ENCODE measurements around the gene FHAD1. TPM values are rescaled to one million over a fixed set of nuclear protein-coding genes. Genes with fewer than 3 reads are reported as not detected.
A peak's percentile ranks its signal among the peaks of the same experiment; 100 is the strongest.

Gene FHAD1
- total RNA-seq, 1 donor from 2014 or later: not detected

DNA sequence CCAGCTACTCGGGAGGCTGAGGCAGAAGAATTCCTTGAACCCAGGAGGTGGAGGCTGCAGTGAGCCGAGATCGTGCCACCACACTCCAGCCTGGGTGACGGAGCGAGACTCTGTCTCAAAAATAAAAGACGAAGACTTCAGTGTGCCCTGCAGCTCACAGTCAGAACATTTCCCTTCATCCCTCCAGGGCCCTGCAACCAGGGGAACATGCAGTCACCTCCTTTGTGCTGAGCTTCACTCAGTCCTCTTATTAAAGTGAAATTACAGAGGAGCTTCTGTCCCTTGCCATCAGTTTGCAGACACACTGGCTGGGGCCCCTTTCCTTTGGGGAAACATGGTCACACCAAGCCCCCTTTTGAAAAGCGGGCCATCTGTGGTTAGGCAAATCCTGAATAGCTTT is 24.2 kb downstream of the FHAD1 start:
- ATAC-seq (ENCODE audit: poor library complexity) (no peak), DNase-seq (no peak)
- intact Hi-C loops (cut with DNase I): loop anchor here (5.0 kb wide), 1 partner anchor 144 kb away; no protein-coding TSS in a partner anchor

DNA sequence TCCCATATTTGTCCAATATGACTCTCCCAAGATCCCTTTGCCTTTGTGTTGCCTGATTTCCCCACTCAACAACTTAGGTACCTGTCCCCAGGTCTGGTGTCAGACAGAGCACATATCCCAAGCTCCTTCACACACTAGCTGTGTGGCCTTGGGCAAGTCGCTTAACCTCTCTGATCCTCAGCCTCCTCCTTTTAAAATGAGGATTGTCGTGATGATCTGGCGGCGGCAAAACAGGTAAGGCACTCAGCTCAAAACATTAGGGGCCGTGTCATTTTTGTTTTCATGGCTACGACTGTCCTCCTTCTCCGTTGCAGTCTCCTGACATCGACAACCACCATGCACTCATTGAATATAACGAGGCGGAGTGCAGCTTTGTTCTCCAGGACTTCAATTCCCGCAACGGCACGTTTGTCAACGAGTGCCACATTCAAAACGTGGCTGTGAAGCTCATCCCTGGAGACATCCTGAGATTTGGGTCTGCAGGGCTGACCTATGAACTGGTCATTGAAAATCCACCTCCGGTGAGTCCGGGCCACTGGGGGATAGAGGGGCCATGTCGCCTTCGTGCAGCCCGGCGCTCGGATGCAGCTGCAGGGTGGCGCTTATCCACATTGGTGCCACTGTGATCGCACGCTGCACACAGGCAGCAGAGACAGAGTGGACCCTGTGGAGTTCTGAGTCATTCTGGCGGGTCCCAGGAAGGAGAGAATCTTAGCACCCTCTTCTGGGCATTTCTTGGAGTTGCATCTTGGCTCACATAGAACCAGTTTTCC is 25.2 kb downstream of the FHAD1 start:
- ATAC-seq (ENCODE audit: poor library complexity): peak; percentile 94
- DNase-seq: peak; percentile 57
- intact Hi-C loops (cut with DNase I): loop anchor here (5.0 kb wide), 1 partner anchor 145 kb away; no protein-coding TSS in a partner anchor

DNA sequence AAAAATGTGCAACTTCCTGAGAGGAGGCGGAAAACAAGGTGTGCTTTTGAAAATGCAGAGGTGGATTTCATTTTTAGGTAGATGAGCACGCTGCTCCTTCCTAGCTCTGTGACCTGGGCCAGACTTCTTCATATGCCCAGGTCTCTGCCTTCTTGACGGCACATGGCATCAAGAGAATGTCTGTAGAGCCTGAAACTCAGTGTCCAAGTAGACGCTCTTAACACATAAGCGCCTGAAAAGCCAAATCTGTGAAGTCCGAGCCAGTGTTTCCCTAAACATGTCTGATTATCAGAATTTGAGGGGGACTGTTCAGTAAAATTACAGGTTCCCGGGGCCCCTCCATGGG is 25.7 kb downstream of the FHAD1 start:
- intact Hi-C loops (cut with DNase I): loop anchor here (5.0 kb wide), 1 partner anchor 145 kb away; no protein-coding TSS in a partner anchor
- ATAC-seq (ENCODE audit: poor library complexity) (peak; percentile 16), DNase-seq (no peak)

DNA sequence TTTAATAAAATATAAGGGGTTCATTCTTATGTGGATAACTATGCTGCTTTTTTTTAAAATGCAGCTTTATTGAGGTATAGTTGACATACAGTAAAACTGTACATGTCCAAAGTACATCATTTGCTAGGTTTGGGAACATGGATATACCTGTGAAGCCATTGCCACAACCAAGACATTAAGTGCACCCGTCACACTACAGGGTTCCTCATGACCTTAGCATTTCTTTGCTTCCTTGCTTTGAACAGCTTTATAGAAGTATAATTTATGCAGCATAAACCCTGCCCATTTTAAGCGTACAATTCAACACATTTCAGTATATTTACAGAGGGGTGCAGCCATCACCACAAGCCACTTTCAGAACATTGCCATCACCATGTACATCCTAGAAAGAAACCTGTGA is 26.3 kb downstream of the FHAD1 start:
- ATAC-seq (ENCODE audit: poor library complexity) (no peak), DNase-seq (no peak)
- intact Hi-C loops (cut with DNase I): loop anchor here (5.0 kb wide), 1 partner anchor 146 kb away; no protein-coding TSS in a partner anchor

DNA sequence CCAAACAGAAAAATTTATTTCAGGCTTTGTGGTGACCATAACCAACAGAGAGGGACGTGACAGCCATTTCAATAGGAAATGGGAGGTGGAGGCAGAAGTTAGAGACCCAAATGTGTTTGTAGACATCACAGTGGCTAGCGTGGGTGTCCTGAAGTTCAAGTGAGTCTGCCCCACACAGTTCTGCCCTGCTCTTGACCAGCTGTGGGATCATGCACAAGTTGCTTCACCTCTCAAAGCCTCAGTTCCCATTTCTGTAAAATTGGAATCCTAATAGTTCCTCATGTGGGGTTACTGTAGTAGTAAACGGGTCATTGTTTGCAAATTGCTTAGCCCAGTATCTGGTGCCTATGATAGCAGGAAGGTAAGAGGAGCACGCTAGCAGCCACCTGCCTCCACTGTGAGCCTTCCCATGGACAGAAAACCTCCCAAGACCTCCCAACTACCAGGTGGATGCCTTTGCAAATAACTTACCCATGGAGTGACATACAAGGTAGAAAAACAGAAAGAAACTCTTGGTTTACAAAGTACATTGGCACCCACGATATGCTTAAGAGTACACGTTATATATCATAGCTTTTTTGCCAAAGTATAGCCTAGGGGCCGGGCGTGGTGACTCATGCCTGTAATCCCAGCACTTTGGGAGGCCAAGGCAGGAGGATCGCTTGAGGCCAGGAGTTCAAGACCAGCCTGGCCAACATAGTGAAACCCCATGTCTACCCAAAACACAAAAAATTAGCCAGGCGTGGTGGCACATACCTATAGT is 29.1 kb downstream of the FHAD1 start:
- ATAC-seq (ENCODE audit: poor library complexity) (peak; percentile 47), DNase-seq (no peak)
- intact Hi-C loops (cut with DNase I): loop anchor here (2.0 kb wide), 1 partner anchor 123 kb away; the partner anchor contains the start of gene TMEM51

DNA sequence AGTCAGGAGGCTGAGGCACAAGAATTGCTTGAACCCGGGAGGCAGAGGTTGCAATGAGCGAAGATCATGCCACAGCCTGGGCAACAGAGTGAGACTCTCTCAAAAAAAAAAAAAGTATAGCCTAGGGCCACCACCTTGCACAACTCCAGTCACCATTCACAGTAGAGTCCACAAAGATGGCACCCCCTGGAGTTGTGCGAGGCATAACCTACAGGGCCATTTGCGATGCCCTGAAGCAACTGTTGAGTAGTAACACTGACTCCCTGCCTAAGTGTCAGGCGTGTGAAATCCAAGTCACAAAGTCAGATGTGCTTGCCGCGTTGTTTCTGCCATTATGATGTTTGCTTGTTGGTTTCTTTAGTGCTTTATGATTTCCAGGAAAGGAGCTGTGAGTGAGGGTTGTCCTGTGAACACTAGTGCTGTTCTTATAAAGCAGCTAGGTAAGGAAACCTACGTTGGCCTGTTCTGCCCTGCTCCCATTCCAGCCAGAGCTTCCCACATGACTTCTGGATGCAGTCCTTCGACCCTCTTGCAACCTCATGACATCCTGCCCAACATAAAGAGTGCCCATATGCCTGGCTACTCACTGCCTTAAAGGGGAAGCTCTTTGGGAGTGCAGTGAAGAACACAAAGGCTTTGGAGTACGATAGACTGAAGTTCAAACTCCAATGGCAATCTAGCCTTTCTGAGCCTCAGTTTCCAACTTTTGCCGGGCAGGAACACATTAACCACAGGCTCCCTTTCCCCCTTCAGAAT is 29.8 kb downstream of the FHAD1 start:
- ATAC-seq (ENCODE audit: poor library complexity) (no peak), DNase-seq (no peak)
- intact Hi-C loops (cut with DNase I): no loop called here

DNA sequence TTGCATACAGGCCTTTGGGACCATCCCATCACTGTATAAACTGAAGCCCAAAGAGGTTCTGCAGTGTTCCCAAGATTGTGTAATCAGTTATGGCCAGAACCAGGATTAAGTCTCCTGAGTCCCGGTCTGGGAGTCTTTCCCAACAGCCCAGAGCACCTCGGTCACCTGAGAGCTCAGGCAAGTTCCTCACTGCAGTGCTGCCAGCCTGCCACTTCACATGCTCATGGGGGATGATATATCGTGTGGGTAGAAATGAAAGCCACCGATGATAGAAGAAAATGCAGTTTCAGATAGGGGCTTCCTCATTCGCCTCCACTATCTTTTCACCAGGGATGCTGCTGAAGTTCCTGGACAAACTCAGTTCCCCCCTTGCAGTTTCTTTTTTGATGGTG is 30.4 kb downstream of the FHAD1 start:
- intact Hi-C loops (cut with DNase I): no loop called here
- DNase-seq (no peak), ATAC-seq (ENCODE audit: poor library complexity) (no peak)

DNA sequence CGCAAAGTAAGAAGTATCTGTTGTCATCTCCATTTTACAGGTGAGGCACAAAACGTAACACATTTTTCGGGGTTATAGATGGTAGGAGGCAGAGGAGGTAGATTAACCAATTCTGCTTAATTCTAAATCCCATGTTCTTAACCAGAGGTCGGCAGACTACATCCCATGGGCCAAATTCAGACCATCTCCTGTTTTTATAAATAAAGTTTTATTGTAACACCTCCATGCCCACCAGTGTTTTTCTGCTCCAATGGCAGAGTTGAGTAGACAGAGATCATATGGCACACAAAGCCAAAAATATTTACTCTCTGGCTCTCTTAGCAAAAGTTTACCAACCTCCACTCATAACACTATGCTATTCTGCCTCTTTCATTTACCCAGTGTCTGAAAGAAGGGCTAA is 30.9 kb downstream of the FHAD1 start:
- no peak for ATAC-seq (ENCODE audit: poor library complexity)
- no peak for DNase-seq
- intact Hi-C loops (cut with DNase I): no loop called here

DNA sequence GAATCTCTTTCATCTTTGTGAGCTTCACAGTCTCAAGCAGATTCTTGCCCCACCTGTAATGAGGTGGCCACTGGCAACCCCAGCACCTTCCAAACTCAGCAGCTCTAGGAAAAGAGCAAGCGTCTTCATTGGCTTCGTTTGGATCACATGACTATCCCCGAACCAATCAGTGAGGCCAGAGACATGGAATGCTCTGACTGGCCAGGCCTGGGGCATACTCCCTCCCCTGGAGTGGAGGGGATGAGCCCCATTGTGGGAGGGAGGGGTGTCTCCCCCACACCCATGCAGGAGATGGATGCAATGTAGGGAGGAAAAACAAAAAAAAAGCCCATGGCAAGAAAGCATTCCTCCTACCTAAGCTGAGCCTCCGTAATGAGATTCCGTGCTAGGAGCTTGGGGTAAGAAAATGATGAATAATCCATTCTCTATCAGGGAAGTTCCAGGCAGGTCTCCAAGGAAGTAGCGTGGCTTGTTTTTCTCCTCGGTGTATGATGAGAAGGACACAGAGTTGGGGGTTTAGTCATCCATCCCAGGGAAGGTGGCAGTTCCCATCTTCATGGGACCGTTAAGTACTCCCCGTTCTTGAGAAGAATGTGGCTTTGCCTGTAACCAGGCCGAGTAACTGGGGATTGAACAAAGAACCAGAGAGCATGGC is 32.7 kb downstream of the FHAD1 start:
- ATAC-seq (ENCODE audit: poor library complexity) (no peak), DNase-seq (no peak)
- intact Hi-C loops (cut with DNase I): no loop called here

DNA sequence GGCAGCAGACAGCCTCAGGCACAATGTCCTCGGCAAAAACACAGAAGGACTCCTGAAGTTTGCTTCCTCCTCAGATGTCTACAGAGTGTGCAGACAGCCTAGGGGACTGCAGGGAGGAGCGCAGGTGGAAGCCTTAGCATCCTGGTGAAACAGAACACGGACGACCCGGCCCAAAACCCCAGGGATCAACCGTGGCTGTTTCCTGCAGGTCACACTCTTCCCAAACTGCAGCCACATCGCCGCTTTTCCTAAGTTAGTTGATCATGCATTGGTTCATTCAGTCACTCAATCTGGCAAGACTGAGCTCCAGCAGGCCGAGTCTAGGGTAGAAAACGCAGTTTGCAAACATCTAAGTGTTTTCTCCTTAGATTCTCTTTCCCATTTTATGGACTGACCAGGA is 33.4 kb downstream of the FHAD1 start:
- DNase-seq (no peak), ATAC-seq (ENCODE audit: poor library complexity) (no peak)
- intact Hi-C loops (cut with DNase I): no loop called here

DNA sequence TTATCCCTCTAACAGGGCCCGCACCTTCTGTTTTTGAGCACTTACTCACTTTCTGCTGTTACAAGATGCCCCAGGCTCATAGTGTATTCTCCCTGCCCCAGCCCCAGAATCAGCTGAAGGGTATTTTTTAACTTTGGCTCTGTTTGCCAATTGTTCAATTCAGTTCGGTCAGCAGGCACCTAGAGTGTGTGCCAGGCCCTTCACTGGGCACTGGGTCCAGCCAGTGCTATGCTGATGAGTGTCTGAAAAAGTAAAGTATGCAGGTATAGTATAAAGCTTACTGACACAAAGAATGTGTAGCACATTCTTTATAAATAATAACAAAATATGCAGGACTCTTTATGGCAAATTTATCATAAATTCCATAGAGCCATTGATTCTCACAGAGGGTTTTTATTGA is 35.0 kb downstream of the FHAD1 start:
- DNase-seq (no peak), ATAC-seq (ENCODE audit: poor library complexity) (peak; percentile 53)
- intact Hi-C loops (cut with DNase I): no loop called here

DNA sequence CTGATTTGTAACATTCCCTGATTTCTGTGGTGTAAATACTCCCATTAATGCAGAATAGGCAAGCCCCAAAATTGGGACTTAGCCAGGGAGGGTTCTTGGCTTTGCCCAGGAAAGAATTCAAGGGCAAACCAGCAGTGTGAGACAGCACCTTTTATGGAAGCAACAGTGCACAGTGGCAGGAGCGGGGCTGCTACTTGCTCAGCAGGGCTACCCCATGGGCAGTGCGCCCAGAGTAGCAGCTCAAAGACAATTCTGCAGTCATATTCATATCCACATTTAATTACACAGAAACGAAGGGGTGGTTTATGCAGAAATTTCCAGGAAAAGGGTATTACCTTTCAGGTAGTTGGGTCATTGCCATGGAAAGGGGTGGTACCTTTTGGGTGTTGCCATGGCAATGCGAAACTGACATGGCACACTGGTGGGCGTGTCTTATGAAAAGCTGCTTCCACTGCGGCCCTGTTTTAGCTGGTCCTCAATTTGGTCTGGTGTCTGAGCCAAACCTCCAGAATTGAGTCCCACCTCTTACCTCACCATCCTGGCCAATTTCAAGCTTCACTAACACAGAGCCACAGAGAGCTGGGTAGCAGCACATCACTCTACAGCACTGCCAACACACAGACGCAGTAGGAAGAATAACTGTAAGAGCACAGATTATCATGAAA is 35.9 kb downstream of the FHAD1 start:
- intact Hi-C loops (cut with DNase I): no loop called here
- no peak for DNase-seq
- peak; percentile 88 for ATAC-seq (ENCODE audit: poor library complexity)

DNA sequence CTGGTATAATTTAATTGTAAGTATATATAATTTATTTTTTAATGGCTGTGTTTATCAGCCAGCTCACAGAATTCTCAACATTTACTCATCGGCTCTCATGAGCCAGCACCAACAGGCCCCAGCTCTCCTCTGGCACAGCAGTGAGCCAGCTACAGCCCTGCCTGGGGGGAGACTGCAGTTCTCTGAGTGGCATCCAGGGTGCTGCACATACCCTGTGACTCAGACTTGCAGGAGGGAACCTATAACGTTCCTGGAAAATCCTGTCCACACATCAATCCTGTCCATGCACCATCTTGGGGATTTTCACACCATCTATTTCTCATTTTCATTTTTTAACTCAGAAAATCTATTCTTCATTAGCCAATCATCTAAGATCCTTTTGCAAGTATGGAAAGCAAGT is 36.5 kb downstream of the FHAD1 start:
- intact Hi-C loops (cut with DNase I): no loop called here
- no peak for DNase-seq
- peak; percentile 71 for ATAC-seq (ENCODE audit: poor library complexity)

DNA sequence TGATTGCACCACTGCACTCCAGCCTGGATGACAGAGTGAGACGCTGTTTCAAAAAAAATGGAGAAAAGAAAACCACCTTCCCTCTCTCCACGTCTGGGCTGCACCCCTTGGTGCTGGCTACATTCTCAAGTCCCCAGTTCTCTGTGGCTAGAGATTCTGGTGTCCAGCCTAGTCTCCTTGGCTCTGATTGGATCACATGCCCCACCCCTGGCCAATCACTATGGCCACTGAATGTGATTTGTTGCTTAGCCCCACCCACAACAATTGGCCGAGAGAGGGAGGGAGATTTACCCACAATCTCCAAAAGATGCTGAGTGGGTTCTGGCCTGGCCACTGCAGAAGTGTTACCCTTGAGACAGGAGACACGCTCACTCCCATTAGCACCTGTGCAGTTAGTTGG is 39.4 kb downstream of the FHAD1 start:
- no peak for ATAC-seq (ENCODE audit: poor library complexity)

DNA sequence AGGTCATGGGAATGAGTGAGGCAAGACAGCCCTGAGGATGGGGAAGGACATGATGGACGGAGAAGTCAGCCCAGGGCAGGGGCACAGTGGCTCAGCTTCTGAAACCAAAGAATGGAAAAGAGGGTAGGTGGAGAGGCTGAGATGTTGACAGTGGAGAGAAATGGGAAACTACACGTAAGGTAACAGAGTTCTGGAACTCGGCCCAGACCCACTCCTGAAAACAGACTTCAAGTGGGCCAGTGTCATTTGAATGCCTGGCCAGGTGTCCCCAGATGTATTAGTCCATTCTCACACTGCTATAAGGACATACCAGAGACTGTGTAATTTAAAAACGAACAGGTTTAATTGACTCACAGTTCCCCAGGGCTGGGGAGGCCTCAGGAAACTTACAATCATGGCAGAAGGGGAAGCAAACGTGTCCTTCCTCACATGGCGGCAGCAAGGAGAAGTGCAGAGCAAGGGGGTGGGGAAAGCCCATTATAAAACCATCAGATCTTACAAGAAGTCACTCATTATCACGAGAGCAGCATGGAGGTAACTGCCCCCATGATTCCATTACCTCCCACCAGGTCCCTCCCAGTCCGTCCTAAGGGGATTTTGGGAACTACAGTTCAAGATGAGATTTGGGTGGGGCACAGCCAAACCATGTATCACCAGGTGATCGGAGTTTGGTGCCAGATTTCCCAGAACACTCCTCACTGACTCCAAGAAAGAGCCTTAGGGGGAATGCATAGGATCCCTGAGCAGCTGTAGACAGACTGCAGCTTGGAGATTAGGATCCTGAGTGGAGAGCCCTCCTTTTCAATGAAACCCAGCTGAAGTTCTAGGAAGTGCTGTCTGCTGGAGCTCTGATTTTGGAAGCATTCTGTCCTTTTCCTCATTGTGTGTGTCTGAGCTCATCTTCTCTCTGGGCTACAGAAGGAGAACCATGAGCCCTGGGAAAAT is 40.3 kb downstream of the FHAD1 start:
- intact Hi-C loops (cut with DNase I): no loop called here
- ATAC-seq (ENCODE audit: poor library complexity) (no peak), DNase-seq (no peak)

More for the DNA sequence above, 39.4 kb downstream of the FHAD1 start:
- no peak for DNase-seq
- intact Hi-C loops (cut with DNase I): no loop called here

DNA sequence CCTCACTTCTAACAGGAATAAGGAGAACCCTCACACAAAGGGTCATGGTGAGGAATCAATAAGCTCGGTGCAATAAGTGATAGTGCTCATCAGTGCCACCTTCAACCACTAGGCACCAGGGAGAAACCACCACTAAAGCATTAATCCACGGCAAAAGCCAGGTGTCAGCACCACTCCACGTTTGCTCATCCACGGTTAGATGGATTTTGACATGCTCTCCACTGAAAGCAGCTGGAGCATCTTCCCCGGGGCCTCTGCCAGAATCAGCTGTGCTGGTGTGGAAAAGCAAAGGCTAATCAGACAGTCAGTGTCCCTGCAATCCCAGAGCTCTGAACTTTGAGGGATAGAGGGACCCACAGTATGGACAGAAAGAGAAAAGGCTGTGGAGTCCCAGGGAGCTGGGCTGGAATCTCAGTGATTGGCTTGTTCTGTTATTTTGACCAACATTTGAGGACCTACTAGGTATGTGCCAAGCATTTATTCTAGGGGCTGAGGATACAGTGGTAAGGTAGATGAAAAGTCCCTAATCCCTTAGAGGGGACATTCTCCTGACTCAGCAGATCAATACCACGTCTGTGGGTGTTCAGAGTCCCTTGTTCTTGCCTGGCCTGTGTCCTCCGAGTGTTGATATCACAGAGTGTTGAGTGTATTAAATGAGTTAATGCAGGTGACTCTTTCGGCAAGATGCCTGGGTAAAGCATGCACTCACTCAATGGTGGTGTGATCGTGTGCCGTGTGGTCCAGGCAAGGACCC is 41.3 kb downstream of the FHAD1 start:
- intact Hi-C loops (cut with DNase I): no loop called here
- ATAC-seq (ENCODE audit: poor library complexity): no peak
- no peak for DNase-seq

DNA sequence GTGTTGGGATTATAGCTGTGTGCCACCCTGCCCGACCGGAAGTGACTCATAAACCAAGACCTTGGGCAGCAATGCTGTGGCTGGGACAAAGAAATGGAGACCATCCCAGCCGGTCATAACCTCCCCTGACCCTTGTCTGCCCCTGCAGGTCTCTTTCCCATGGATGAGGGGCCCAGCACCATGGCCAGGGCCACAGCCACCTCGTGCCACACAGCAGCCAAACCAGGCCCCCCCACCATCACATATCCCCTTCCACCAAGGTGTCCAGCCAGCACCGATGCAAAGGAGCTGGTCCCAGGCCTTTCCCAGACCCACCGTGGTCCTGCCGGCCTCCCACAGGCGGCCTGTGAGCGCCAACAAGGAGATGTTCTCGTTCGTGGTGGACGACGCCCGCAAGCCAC is 42.2 kb downstream of the FHAD1 start:
- intact Hi-C loops (cut with DNase I): no loop called here
- DNase-seq (no peak), ATAC-seq (ENCODE audit: poor library complexity) (no peak)
